Measurements from ENCODE around the gene TET3.

Gene TET3

GRCh38 chr2:74027496-74027895 lies 42.8 kb downstream of the TET3 start:
- no peak for DNase-seq (ENCODE audit: low read depth in 2 of 2, low spot score in 1 of 2)

GRCh38 chr2:74028290-74028689 lies 43.6 kb downstream of the TET3 start:
- no peak for DNase-seq (ENCODE audit: low read depth in 2 of 2, low spot score in 1 of 2)

GRCh38 chr2:74028741-74029140 lies 44.0 kb downstream of the TET3 start:
- DNase-seq (ENCODE audit: low read depth in 2 of 2, low spot score in 1 of 2): no peak

GRCh38 chr2:74029714-74030397 lies 45.1 kb downstream of the TET3 start:
- no peak for DNase-seq (ENCODE audit: low read depth in 2 of 2, low spot score in 1 of 2)

GRCh38 chr2:74031221-74031620 lies 46.5 kb downstream of the TET3 start:
- DNase-seq (ENCODE audit: low read depth in 2 of 2, low spot score in 1 of 2): no peak

GRCh38 chr2:74031959-74032287 lies 47.2 kb downstream of the TET3 start:
- DNase-seq (ENCODE audit: low read depth in 2 of 2, low spot score in 1 of 2): no peak

- DNase-seq (ENCODE audit: low read depth in 2 of 2, low spot score in 1 of 2): no peak
Measured at GRCh38 chr2:74033375-74033774, 48.7 kb downstream of the TET3 start.

Data from stimulated activated CD8-positive, alpha-beta memory T cell treated with anti-CD3 and anti-CD28 coated beads, Interleukin-4, amount 100 ng/mL, for 1 hour (primary cell).